Measurements from ENCODE around the gene LRP1.

DNA sequence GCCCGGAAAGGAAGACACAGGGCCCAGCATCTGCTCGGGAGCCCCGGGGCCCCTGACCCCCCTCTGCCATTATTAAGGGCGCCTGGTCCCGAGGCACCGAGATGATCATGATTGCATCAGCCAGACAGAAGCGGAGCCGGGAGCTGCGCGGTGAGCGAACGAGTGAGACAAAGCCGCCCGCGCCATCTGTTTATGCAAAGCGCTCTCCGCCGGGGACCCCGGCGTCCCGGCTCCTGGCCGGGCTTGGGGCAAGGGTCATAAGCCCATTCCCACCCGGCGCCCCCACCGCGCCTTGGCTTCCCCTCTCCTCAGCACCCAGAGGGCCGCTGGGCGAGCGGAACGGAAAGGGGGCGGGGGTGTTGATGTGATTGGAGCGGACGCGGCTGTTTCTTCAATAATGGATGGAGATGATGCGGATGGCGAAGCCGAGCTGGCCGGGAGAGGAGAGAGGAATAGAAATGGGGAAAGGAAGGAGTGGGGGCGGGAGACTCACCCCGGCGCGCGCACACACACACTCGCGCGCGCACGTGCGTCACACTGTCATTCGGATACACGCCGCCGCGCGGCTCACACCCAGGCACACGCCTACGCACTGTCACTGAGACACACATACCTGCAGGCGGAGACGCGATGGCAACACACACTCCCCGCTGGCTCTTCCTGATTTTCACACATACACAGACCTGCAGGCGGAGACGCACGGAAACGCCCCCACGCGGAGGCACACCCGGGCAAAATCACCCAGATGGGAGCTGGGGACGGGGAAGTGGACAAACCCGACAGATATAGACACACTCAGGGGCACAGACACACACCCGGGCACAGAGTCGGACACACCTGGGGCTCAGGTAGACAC, 112.0 kb downstream of the LRP1 start:
- no peak for TF ChIP-seq CTCF (IDR thresholded peaks at IDR 0.05; ENCODE audit: low read length)
- TF ChIP-seq EZH2phosphoT487 (IDR thresholded peaks at IDR 0.05; ENCODE audit: low read length) = no peak

Measured in MM.1S (cell line).